ENCODE results near the gene RAD51B.

Gene RAD51B

GRCh38 chr14:68728342-68729106, 908.9 kb downstream of the RAD51B start:
- no peak for DNase-seq (ENCODE audit: low read depth)

DNA sequence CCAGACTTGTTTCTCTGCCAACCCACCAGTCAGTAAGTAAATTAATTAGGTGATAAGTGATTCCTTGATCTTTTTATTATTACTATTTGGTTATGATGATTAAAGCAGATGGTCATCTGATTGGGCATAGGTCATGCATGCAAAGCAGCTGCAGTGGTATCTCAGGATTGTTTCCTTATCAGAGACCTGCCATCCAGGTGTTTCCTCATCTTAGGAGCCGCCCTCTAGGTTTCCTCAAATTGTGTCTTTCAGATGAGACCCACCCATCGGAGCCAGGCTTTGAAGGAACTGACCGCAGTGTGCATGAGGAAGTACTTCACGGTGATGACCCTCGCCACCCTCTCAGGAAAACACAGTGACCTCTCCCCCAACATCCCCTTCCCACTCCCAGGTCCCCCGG, 910.0 kb downstream of the RAD51B start:
- no peak for DNase-seq (ENCODE audit: low read depth)

DNA sequence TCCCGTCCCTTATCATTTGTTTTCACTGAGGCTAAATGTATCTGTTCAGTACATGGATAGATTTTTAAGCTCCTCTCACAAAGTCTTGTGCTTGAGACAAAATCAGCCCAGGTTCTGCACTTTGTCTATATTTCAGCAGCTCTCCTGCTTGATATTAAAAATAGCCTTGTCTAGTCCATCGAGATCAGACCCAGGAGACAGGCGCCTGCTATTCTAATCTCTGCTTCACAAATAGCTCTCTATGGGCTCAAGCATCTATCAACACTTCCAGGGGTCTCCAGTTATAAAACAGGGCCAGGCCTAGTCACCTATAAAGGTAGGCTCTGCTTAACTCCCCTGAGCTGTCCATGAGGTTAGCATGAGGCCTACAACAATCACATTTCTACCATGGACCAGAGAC, 910.8 kb downstream of the RAD51B start:
- DNase-seq (ENCODE audit: low read depth) = no peak

- DNase-seq (ENCODE audit: low read depth) = no peak
Observed at GRCh38 chr14:68730811-68731425, 911.3 kb downstream of the RAD51B start.

GRCh38 chr14:68733086-68733914, 913.7 kb downstream of the RAD51B start:
- no peak for DNase-seq (ENCODE audit: low read depth)

DNA sequence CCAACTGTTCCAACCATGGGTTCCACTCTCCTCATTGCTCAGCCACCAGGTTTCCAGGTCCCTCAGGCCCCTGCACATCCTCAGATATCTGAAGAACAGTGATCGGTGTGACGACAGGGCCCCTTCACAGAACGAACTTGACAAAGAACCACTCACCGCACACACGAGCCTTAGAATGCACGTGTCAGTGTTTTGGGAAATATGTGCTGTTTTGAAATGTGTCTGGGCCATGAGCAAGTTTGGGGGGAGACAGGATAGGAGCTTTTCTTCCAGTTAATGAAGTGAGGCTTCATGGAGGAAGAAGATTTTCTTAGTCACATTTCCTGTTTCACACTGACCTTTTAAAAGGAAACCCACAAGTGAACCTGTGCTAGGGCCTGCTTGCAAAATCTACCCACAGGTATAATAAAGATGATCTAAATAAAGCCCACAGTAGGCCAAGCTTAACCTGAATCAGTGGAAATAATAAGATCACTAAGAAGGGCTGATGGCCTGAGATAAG, 914.7 kb downstream of the RAD51B start:
- no peak for DNase-seq (ENCODE audit: low read depth)

GRCh38 chr14:68735856-68736255, 916.3 kb downstream of the RAD51B start:
- no peak for DNase-seq (ENCODE audit: low read depth)

GRCh38 chr14:68736471-68736871, 916.9 kb downstream of the RAD51B start:
- no peak for DNase-seq (ENCODE audit: low read depth)

- no peak for DNase-seq (ENCODE audit: low read depth)
Observed at GRCh38 chr14:68737086-68737485, 917.5 kb downstream of the RAD51B start.

DNA sequence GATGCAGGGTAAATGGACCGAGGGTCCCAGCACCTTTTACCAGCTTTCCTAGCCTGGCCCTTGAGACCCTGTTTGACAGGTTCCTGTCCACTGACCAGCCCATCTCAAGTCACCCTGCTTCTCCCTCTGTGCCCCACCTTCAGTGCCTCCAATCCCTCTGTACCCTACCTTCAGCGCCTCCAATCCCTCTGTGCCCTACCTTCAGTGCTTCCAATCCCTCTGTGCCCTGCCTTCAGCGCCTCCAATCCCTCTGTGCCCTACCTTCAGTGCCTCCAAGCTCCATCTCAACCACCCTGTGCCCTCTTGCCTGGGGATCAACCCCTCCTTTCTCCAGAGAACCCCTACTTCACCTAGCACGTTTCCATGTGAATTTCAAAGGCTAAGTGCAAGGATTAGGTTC, 919.0 kb downstream of the RAD51B start:
- no peak for DNase-seq (ENCODE audit: low read depth)

DNA sequence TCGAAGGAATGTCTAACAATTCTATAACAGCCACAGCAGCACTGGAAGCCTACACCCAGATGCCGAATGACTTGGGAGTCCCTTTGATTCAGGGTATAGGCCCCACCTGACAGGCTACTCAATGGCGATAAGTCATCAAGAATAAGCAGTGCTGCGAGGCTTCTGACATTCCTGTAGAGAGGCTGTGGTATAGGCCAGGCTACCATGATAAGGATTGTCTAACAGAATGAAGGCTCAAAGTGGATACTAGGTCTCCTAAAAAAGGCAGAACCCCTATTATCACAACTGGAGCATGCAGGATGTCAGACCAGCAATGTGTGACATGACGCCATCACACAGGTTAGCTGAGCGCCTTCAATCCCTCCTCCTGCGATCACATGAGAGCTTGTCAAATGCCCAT, 920.1 kb downstream of the RAD51B start:
- no peak for DNase-seq (ENCODE audit: low read depth)

- no peak for DNase-seq (ENCODE audit: low read depth)
Observed at GRCh38 chr14:68740788-68741476, 921.4 kb downstream of the RAD51B start.

DNA sequence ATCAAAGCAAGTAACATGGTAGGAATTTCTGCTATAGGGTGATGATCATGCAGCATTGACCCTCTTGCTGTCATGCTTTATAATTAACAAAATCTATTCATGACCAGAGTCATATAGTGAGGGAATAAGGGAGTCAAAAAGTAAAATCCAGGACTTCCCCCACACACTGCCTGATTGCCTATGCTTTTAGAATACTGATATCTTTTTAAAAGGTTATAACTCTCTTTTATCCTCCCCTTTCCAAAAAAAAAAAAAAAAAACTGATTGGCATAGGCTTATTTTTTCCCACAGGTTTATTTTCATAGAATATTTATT, 921.9 kb downstream of the RAD51B start:
- no peak for DNase-seq (ENCODE audit: low read depth)

GRCh38 chr14:68741839-68742470, 922.4 kb downstream of the RAD51B start:
- DNase-seq (ENCODE audit: low read depth) = no peak

GRCh38 chr14:68744613-68745012, 925.0 kb downstream of the RAD51B start:
- no peak for DNase-seq (ENCODE audit: low read depth)

DNA sequence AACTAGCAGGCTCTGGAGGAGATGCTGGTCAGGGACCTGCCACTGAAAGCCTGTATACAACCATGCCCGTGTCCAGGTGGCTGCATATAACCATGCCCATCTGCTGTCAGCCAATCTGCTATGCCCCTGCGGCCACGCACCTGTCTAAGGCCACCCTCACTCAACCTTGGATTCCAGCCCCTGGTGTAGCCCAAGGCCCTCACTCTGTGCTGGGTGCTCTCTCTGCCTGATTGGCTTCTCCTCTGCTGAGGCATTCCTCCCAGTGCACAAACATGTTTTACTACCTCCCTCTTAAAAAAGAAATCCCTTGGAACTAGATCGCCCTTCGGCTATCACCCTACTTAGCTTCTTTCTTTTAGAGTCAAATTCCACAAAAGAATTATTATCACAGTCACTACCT, 927.8 kb downstream of the RAD51B start:
- no peak for DNase-seq (ENCODE audit: low read depth)

GRCh38 chr14:68748260-68748659, 928.7 kb downstream of the RAD51B start:
- no peak for DNase-seq (ENCODE audit: low read depth)

- no peak for DNase-seq (ENCODE audit: low read depth)
Observed at GRCh38 chr14:68748691-68749090, 929.1 kb downstream of the RAD51B start.

DNA sequence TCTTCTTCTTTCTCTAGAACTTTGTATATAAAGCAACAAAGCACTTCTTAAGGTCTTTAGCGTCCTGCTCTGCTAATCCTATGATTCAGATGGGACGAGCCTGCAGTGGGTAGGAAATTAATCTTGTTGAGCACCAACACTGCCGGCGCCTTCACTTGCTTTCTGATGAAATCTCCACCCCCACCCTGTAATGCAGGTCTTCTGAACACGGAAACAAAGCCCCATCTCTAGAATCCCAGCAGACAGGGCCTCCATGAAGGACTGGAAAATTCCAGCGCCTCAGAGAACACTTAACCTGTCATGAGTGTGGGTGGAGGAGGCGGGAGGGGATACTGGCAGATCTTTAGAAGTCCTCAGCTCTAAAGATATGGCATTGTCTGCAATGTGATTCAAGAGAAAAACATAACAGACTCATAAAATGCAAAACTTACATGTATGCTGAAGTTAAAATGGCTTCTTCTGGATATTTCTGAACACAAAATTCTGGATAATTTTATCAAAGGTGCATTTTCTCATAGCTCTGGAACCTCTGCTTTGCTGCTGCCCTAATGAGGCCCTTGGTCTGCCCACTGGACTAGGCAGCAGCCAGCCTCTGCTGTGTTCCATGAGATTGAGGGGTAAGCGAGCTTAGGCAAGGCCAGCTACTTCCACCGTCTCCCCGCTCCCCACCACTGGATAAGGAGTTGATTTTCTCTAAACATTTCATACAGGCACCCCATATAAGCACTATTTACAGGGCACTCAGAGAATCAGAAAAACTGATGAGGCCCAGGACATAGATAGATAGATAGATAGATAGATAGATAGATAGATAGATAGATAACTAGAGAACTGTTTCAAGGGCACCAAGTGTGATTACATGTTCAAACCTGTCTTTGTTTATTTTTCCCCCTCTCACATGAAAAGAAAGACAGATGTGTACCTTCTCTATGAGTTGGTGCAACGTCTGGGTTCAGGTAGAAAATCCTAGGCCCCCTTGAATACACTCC, 930.2 kb downstream of the RAD51B start:
- no peak for DNase-seq (ENCODE audit: low read depth)

DNA sequence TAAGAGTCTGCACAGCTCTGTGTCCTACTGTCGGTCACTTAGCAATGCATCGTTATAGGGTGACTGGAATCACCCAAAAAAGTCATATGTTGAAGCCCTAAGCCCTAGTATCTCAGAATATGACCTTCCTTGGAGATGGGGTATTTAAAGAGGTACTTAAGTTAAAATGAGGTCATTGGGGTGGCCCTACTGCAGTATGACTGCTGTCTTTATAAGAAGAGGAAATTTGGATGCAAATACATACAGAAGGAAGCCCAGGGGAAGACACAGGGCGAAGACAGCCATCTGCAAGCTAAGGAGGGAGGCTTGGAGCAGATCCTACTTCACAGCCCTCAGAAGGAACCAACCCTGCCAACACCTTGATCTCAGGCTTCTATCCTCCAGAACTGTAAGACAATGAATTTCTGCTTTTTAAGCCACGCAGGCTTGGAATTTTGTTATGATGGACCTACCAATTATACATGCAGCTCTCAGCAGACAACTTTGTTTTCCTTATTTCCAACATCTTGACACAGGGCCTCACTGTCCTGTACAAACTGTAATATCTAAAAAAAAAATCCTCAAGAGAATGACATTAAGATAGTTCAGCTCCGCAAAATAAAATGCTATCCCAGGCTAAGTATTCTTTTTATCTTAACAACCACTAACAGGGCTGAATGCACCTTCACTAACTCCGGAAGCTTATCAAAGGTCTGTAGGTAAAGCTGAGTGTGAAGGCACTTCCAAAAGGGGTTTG, 932.9 kb downstream of the RAD51B start:
- no peak for DNase-seq (ENCODE audit: low read depth)
